DND-41 (cell line): Measurements from ENCODE around the gene PLA2G2E.

Source experiments
- ATAC-seq: fragments of 200-7000 bp; cut with Tn5 transposase; 3 replicates; pipeline ENCODE4 v1.9.1; 2021; ENCODE audit warnings: low read depth; ENCODE audit not compliant: insufficient read depth
- DNase-seq: peaks from one replicate; pipeline ENCODE4 v3.0.0-alpha.2; 2020
- H2AFZ ChIP-seq: 2 replicates; pipeline ENCODE4 v1.6.0; 2012; ENCODE audit warnings: low read depth, low read length
- H3K27ac ChIP-seq: 2 replicates; pipeline ENCODE4 v1.5.1; 2012; ENCODE audit warnings: low read length, inconsistent platforms
- H3K27me3 ChIP-seq: fragments of 200-600 bp; sonication (generic); 2 replicates; pipeline ENCODE4 v1.6.0; 2012; ENCODE audit warnings: low read length, mild to moderate bottlenecking, inconsistent platforms; ENCODE audit not compliant: insufficient read depth, poor library complexity
- H3K36me3 ChIP-seq: 2 replicates; pipeline ENCODE4 v1.5.1; 2012; ENCODE audit warnings: low read length, inconsistent platforms; ENCODE audit not compliant: insufficient read depth
- H3K4me1 ChIP-seq: 2 replicates; pipeline ENCODE4 v1.5.1; 2012; ENCODE audit warnings: mild to moderate bottlenecking, low read length; ENCODE audit not compliant: insufficient read depth
- H3K4me2 ChIP-seq: 2 replicates; pipeline ENCODE4 v1.6.0; 2012; ENCODE audit warnings: mild to moderate bottlenecking, moderate library complexity, low read length, inconsistent platforms; ENCODE audit not compliant: insufficient read depth
- H3K4me3 ChIP-seq, 2 experiments: fragments of 200-600 bp in 1 of 2; shearing (Covaris generic) in 1 of 2; 2 replicates each; pipeline ENCODE4 v1.5.1; 2012 to 2016; ENCODE audit warnings: inconsistent platforms in 2 of 2, low read length in 2 of 2, mild to moderate bottlenecking in 2 of 2, low read depth in 1 of 2, moderate library complexity in 1 of 2
- H3K79me2 ChIP-seq: 2 replicates; pipeline ENCODE4 v1.6.0; 2012; ENCODE audit warnings: low read length, inconsistent platforms; ENCODE audit not compliant: insufficient read depth
- H3K9ac ChIP-seq: 2 replicates; pipeline ENCODE4 v1.6.0; 2012; ENCODE audit warnings: low read depth, mild to moderate bottlenecking, inconsistent platforms, low read length, moderate library complexity
- H3K9me3 ChIP-seq: 2 replicates; pipeline ENCODE4 v1.5.1; 2012; ENCODE audit warnings: low read length, moderate library complexity, mild to moderate bottlenecking, inconsistent platforms; ENCODE audit not compliant: insufficient read depth, severe bottlenecking
- H4K20me1 ChIP-seq: 2 replicates; pipeline ENCODE4 v1.6.0; 2012; ENCODE audit warnings: low read length; ENCODE audit not compliant: insufficient read depth
- EZH2 ChIP-seq: IDR thresholded peaks from 3 replicates; pipeline ENCODE4 v1.6.1; 2012; ENCODE audit warnings: borderline replicate concordance, low read depth, mild to moderate bottlenecking, moderate library complexity, low read length, inconsistent platforms; ENCODE audit not compliant: severe bottlenecking
- TF ChIP-seq, protein P1 (sequence below): IDR thresholded peaks from 2 replicates; pipeline ENCODE4 v1.5.1; 2012; ENCODE audit warnings: borderline replicate concordance, low read length, moderate library complexity, mild to moderate bottlenecking; ENCODE audit not compliant: poor library complexity, severe bottlenecking; ENCODE audit errors: extremely low read depth

Gene PLA2G2E

DNA sequence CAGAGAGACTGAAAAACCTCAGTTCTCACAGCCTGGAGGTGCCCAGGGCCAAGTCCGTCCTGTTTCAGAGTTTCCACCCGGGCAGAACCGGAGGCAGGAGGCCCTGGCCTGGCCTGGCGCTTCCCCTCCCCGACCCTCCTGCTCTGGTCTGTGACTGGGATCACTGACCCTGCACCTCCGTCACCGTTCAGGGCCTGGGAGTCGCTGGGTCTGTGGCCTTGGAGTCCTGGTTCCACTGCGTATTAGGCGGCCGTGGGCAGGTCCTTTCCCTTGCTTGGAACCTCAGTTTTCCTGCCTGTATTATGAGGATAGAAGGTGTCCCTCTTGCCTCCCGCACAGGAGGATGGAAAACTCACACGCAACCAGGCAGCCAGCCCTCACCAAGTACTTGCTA, 533 bp upstream of the PLA2G2E start:
- H3K79me2 ChIP-seq: no peaks in the 10 kb centered on the region
- no peaks in the 10 kb centered on the region for H4K20me1 ChIP-seq
- H3K36me3 ChIP-seq: no peaks in the 10 kb centered on the region
- no peak overlapping the region for H2AFZ ChIP-seq
- ATAC-seq: no peak
- H3K4me3 ChIP-seq: no peak overlapping the region
- TF ChIP-seq, protein P1, sequence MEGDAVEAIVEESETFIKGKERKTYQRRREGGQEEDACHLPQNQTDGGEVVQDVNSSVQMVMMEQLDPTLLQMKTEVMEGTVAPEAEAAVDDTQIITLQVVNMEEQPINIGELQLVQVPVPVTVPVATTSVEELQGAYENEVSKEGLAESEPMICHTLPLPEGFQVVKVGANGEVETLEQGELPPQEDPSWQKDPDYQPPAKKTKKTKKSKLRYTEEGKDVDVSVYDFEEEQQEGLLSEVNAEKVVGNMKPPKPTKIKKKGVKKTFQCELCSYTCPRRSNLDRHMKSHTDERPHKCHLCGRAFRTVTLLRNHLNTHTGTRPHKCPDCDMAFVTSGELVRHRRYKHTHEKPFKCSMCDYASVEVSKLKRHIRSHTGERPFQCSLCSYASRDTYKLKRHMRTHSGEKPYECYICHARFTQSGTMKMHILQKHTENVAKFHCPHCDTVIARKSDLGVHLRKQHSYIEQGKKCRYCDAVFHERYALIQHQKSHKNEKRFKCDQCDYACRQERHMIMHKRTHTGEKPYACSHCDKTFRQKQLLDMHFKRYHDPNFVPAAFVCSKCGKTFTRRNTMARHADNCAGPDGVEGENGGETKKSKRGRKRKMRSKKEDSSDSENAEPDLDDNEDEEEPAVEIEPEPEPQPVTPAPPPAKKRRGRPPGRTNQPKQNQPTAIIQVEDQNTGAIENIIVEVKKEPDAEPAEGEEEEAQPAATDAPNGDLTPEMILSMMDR: no peak
- H3K4me2 ChIP-seq: no peak overlapping the region
- no peak overlapping the region for H3K9ac ChIP-seq
- H3K27ac ChIP-seq: no peak overlapping the region
- no peak for DNase-seq
- no peaks in the 10 kb centered on the region for H3K9me3 ChIP-seq
- H3K27me3 ChIP-seq: no peaks in the 10 kb centered on the region
- H3K4me1 ChIP-seq: no peaks in the 10 kb centered on the region

DNA sequence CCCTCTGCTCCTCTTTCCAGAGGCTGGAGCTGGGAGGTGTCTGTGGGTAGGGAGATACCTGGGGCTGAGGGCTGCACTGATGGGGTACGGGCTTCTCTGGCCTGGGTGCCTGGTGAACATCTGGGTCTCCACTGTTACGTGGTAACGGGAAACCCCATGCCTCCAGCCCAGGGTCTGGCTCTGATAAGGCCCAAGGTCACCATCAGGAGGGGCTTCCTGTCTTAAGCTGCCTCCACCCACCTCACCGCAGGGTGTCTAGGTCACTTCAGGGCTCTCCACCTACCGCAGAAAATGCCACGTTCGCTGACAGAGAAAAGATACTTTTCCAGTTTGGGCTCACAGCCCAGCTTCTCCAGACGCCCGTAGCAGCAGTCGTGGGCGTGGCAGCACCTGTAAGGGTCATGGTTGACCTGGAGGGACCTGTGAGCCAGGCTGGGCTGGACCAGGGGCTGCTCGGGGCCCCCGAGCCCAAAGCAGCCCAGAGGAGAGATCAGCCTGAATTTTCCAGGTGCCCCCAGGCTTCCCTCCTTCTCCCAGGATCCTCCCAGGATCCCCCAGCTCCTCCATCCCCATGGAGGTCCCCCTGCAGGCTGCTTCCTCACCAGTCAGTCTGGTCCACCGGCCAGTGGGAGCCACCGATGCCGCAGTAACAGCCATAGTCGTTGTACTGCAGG, 1.3 kb downstream of the PLA2G2E start:
- H3K27me3 ChIP-seq: no peaks in the 10 kb centered on the region
- TF ChIP-seq EZH2: no peak
- TF ChIP-seq, protein P1: no peak
- H3K4me3 ChIP-seq: no peak overlapping the region
- no peaks in the 10 kb centered on the region for H3K4me1 ChIP-seq
- DNase-seq (no peak), ATAC-seq (no peak)
- H3K9ac ChIP-seq: no peak overlapping the region
- H3K36me3 ChIP-seq: no peaks in the 10 kb centered on the region
- no peaks in the 10 kb centered on the region for H3K9me3 ChIP-seq
- H3K79me2 ChIP-seq: no peaks in the 10 kb centered on the region
- no peak overlapping the region for H3K27ac ChIP-seq
- no peaks in the 10 kb centered on the region for H4K20me1 ChIP-seq
- no peak overlapping the region for H2AFZ ChIP-seq
- no peak overlapping the region for H3K4me2 ChIP-seq

DNA sequence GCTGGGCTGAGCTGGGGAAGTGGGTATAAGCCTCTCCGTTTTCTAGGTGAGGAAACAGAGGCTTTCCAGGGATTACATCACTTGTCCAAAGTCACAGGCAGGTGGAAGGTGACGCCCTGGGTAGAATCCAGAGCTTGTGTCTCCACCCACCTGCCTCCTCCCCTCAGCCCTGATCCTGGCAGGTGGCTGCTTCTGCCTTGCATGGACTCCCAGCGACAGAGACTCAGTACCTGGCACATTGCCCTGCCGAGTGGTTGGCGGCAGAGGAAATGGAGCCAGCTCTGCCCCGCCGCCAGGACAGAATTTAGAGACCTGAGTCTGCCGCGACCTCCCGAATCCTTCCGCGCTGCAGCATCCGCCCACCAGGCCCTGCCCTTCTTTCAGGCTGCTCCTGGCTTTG, 2.1 kb downstream of the PLA2G2E start:
- Histone ChIP-seq H3K4me1 (no peaks in the 10 kb centered on the region), H3K9ac (no peak overlapping the region)
- TF ChIP-seq, protein P1: no peak
- no peak for TF ChIP-seq EZH2

More for the DNA sequence above, 2.1 kb downstream of the PLA2G2E start:
- DNase-seq (no peak), ATAC-seq (no peak)
- Histone ChIP-seq H3K79me2 (no peaks in the 10 kb centered on the region), H3K27ac (no peak overlapping the region), H4K20me1 (no peaks in the 10 kb centered on the region), H2AFZ (no peak overlapping the region), H3K27me3 (no peaks in the 10 kb centered on the region), H3K36me3 (no peaks in the 10 kb centered on the region), H3K4me3 (no peak overlapping the region), H3K4me2 (no peak overlapping the region), H3K9me3 (no peaks in the 10 kb centered on the region)
